AG10803 (cell line): Measurements from ENCODE around the gene ZNF774.

Experiments used
- DNase-seq: peaks from one replicate; pipeline ENCODE4 v3.0.0; 2010; ENCODE audit warnings: low read depth
- H3K4me3 ChIP-seq: 2 replicates; pipeline ENCODE4 v1.5.1; 2011; ENCODE audit warnings: mild to moderate bottlenecking, low read length, control low read depth
- CTCF ChIP-seq: conservative IDR thresholded peaks from 2 replicates; pipeline ENCODE4 v1.5.1; 2011; ENCODE audit warnings: mild to moderate bottlenecking, low read length, control low read depth, inconsistent platforms

The ZNF774 gene

GRCh38 chr15:90316139-90316538, 35.9 kb upstream of the ZNF774 start:
- no peak for TF ChIP-seq CTCF
- no peak for DNase-seq
- H3K4me3 ChIP-seq, result no peak overlapping the region

GRCh38 chr15:90318591-90318990, 33.5 kb upstream of the ZNF774 start:
- DNase-seq, result no peak

GRCh38 chr15:90320062-90320884, 31.8 kb upstream of the ZNF774 start:
- no peak overlapping the region for H3K4me3 ChIP-seq
- peak; percentile 84 for DNase-seq
- TF ChIP-seq CTCF, result peak; percentile 100

More at GRCh38 chr15:90318591-90318990, 33.5 kb upstream of the ZNF774 start:
- TF ChIP-seq CTCF, result no peak
- no peak overlapping the region for H3K4me3 ChIP-seq

GRCh38 chr15:90320885-90321278, 31.2 kb upstream of the ZNF774 start:
- H3K4me3 ChIP-seq, result no peak overlapping the region
- DNase-seq, result no peak
- no peak for TF ChIP-seq CTCF

- DNase-seq, result no peak
- no peak overlapping the region for H3K4me3 ChIP-seq
- no peak for TF ChIP-seq CTCF
Measured at GRCh38 chr15:90322538-90322937, 29.5 kb upstream of the ZNF774 start.

GRCh38 chr15:90325726-90326125, 26.4 kb upstream of the ZNF774 start:
- no peak for DNase-seq
- no peak for TF ChIP-seq CTCF
- no peak overlapping the region for H3K4me3 ChIP-seq

- DNase-seq, result no peak
- no peak for TF ChIP-seq CTCF
- H3K4me3 ChIP-seq, result no peak overlapping the region
Measured at GRCh38 chr15:90326441-90326840, 25.6 kb upstream of the ZNF774 start.
